ENCODE data around the gene EGFR.

GRCh38 chr7:55018361-55019190 is at the start of gene EGFR:
- no peak for TF ChIP-seq CTCF (IDR thresholded peaks at IDR 0.05)
- TF ChIP-seq POLR2A (IDR thresholded peaks at IDR 0.05) = peak; percentile 66 to 74 (median 73)
